Vagina (tissue), 2 donors: ENCODE results near the gene MGAT5B. TPM values are rescaled to one million over a fixed set of nuclear protein-coding genes. Genes with fewer than 3 reads are reported as not detected.

Experiments
- DNase-seq, 2 donors: peaks; one replicate each; pipeline ENCODE4 v3.0.0-alpha.2; 2017; ENCODE audit errors: extremely low spot score in 2 of 2
- H3K27ac ChIP-seq: fragments of 200-600 bp; sonication (generic); one replicate; pipeline ENCODE4 v1.5.1; 2019
- H3K27me3 ChIP-seq: fragments of 200-600 bp; sonication (generic); one replicate; pipeline ENCODE4 v1.5.1; 2019
- H3K36me3 ChIP-seq, 2 donors: fragments of 200-600 bp; sonication (generic); one replicate each; pipeline ENCODE4 v1.5.1; 2017 to 2019
- H3K4me1 ChIP-seq: fragments of 200-600 bp; sonication (generic); one replicate; pipeline ENCODE4 v1.5.1; 2019
- H3K4me3 ChIP-seq, 2 donors: fragments of 200-600 bp; sonication (generic); 1 replicate in 1 of 2; 2 replicates in 1 of 2; pipeline ENCODE4 v1.5.1; 2016 to 2019
- H3K9me3 ChIP-seq: fragments of 200-600 bp; sonication (generic); one replicate; pipeline ENCODE4 v1.5.1; 2019
- CTCF ChIP-seq, 3 experiments: fragments of 450-650 bp in 2 of 3; fragments of 200-600 bp in 1 of 3; sonication (generic) in 1 of 3; IDR thresholded peaks; one replicate each; pipeline ENCODE4 v1.5.1; 2017 to 2019; ENCODE audit warnings: antibody characterized with exemption in 3 of 3, mild to moderate bottlenecking in 2 of 3, moderate library complexity in 2 of 3
- POLR2A ChIP-seq, 2 donors: fragments of 450-650 bp; IDR thresholded peaks; one replicate each; pipeline ENCODE4 v1.6.1; 2017; ENCODE audit warnings: antibody characterized with exemption in 2 of 2, mild to moderate bottlenecking in 2 of 2, moderate library complexity in 2 of 2
- POLR2AphosphoS5 ChIP-seq, 2 donors: sonication (generic); formaldehyde crosslinking; IDR thresholded peaks; one replicate each; pipeline ENCODE4 v1.9.0; 2017; ENCODE audit warnings: antibody characterized with exemption in 2 of 2, mild to moderate bottlenecking in 2 of 2, low read depth in 1 of 2; ENCODE audit not compliant: insufficient read depth in 1 of 2
- intact Hi-C: fragments of 100-400 bp; cut with DNase I; formaldehyde crosslinking; loops from one replicate; pipeline ENCODE4 v1.15.1; 2023
- total RNA-seq: library from RNA; depleted of rRNA; stranded (reverse); fragments of >200 nt; gene quantifications from one replicate; pipeline ENCODE4 v1.2.3, GENCODE V29; 2016

Gene MGAT5B
- total RNA-seq, 1 donor from 2014 or later, result 0.49 TPM

- Histone ChIP-seq H3K27ac (no peak overlapping the region), H3K4me1 (no peaks in the 10 kb centered on the region), H3K27me3 (no peaks in the 10 kb centered on the region), H3K36me3 (no peaks in the 10 kb centered on the region), H3K9me3 (no peaks in the 10 kb centered on the region), H3K4me3 (no peak overlapping the region)
- TF ChIP-seq CTCF (IDR thresholded peaks at IDR 0.05), result no peak
- no peak for TF ChIP-seq POLR2AphosphoS5 (IDR thresholded peaks at IDR 0.05; ENCODE audit: insufficient read depth in 1 of 2, low read depth in 1 of 2)
- no peak for TF ChIP-seq POLR2A (IDR thresholded peaks at IDR 0.05)
- DNase-seq, result no peak
- intact Hi-C loops, result no loop called here
Measured at GRCh38 chr17:76878568-76878967, 10.4 kb downstream of the MGAT5B start.

- Histone ChIP-seq H3K27ac (no peak overlapping the region), H3K36me3 (no peaks in the 10 kb centered on the region), H3K27me3 (no peaks in the 10 kb centered on the region), H3K4me3 (no peak overlapping the region), H3K4me1 (no peaks in the 10 kb centered on the region), H3K9me3 (no peaks in the 10 kb centered on the region)
- no peak for DNase-seq
- intact Hi-C loops, result no loop called here
- TF ChIP-seq CTCF (IDR thresholded peaks at IDR 0.05) (no peak), POLR2AphosphoS5 (IDR thresholded peaks at IDR 0.05; ENCODE audit: insufficient read depth in 1 of 2, low read depth in 1 of 2) (no peak), POLR2A (IDR thresholded peaks at IDR 0.05) (no peak)
Measured at GRCh38 chr17:76879254-76879653, 11.1 kb downstream of the MGAT5B start.

- H3K4me1 ChIP-seq, result no peaks in the 10 kb centered on the region
- H3K27ac ChIP-seq, result no peak overlapping the region
- no peak for TF ChIP-seq CTCF (IDR thresholded peaks at IDR 0.05)
- TF ChIP-seq POLR2A (IDR thresholded peaks at IDR 0.05), result no peak
- no peak for TF ChIP-seq POLR2AphosphoS5 (IDR thresholded peaks at IDR 0.05; ENCODE audit: insufficient read depth in 1 of 2, low read depth in 1 of 2)
- H3K4me3 ChIP-seq, result no peak overlapping the region
- intact Hi-C loops, result no loop called here
- no peaks in the 10 kb centered on the region for H3K27me3 ChIP-seq
- no peak for DNase-seq
- no peaks in the 10 kb centered on the region for H3K36me3 ChIP-seq
- H3K9me3 ChIP-seq, result no peaks in the 10 kb centered on the region
Measured at GRCh38 chr17:76879691-76880090, 11.5 kb downstream of the MGAT5B start.

DNA sequence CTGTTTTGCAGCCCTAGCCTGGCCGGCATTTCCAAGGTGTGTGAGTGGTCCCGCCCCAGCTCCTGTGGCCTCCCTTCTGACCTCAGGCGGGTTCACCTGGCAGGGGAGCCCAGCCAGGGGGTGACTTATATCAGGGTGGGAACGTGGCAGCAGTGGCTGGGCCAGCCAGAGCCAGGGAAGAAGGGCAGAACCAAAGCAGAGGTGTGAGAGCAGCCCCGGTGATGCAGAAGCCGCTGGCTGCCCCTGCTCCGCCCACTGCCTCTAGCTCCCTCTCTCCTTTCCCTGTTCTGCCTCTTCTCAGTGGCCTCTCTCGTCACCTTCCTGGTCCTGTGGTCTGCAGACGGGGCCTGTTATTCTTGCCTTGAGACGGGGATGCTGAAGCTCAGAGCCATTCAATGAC, 12.1 kb downstream of the MGAT5B start:
- no peak for DNase-seq
- H3K27me3 ChIP-seq, result no peaks in the 10 kb centered on the region
- H3K36me3 ChIP-seq, result no peaks in the 10 kb centered on the region
- no peak for TF ChIP-seq POLR2AphosphoS5 (IDR thresholded peaks at IDR 0.05; ENCODE audit: insufficient read depth in 1 of 2, low read depth in 1 of 2)
- no peak for TF ChIP-seq CTCF (IDR thresholded peaks at IDR 0.05)
- TF ChIP-seq POLR2A (IDR thresholded peaks at IDR 0.05), result no peak
- no peaks in the 10 kb centered on the region for H3K9me3 ChIP-seq
- H3K27ac ChIP-seq, result no peak overlapping the region
- H3K4me3 ChIP-seq, result no peak overlapping the region
- H3K4me1 ChIP-seq, result no peaks in the 10 kb centered on the region
- intact Hi-C loops, result no loop called here

GRCh38 chr17:76880971-76881370, 12.8 kb downstream of the MGAT5B start:
- H3K4me3 ChIP-seq, result no peak overlapping the region
- no peaks in the 10 kb centered on the region for H3K4me1 ChIP-seq
- DNase-seq, result no peak
- intact Hi-C loops, result no loop called here
- H3K27me3 ChIP-seq, result no peaks in the 10 kb centered on the region
- no peak overlapping the region for H3K27ac ChIP-seq
- TF ChIP-seq POLR2A (IDR thresholded peaks at IDR 0.05), result no peak
- no peak for TF ChIP-seq CTCF (IDR thresholded peaks at IDR 0.05)
- TF ChIP-seq POLR2AphosphoS5 (IDR thresholded peaks at IDR 0.05; ENCODE audit: insufficient read depth in 1 of 2, low read depth in 1 of 2), result no peak
- H3K9me3 ChIP-seq, result no peaks in the 10 kb centered on the region
- H3K36me3 ChIP-seq, result no peaks in the 10 kb centered on the region
